Fibroblast of lung (primary cell): ENCODE measurements around the gene LCN15. TPM values are rescaled to one million over a fixed set of nuclear protein-coding genes. Genes with fewer than 3 reads are reported as not detected.

Source experiments
- DNase-seq, 2 donors: peaks; one replicate each; pipeline versions ENCODE4 v3.0.0 to v3.0.0-alpha.2; 2010; ENCODE audit warnings: low read depth in 2 of 2
- H2AFZ ChIP-seq: 2 replicates; pipeline ENCODE4 v1.5.1; 2012; ENCODE audit warnings: low read length, control low read depth, inconsistent platforms
- H3K27ac ChIP-seq: 2 replicates; pipeline ENCODE4 v1.5.1; 2011; ENCODE audit warnings: low read length, control low read depth; ENCODE audit not compliant: insufficient read depth
- H3K27me3 ChIP-seq: 2 replicates; pipeline ENCODE4 v1.5.1; 2011; ENCODE audit warnings: mild to moderate bottlenecking, low read length; ENCODE audit not compliant: control insufficient read depth, insufficient read depth
- H3K36me3 ChIP-seq: 2 replicates; pipeline ENCODE4 v1.5.1; 2011; ENCODE audit warnings: low read length; ENCODE audit not compliant: control insufficient read depth, insufficient read depth
- H3K4me1 ChIP-seq: 2 replicates; pipeline ENCODE4 v1.5.1; 2011; ENCODE audit warnings: low read length; ENCODE audit not compliant: control insufficient read depth, insufficient read depth; ENCODE audit errors: extremely low read depth
- H3K4me2 ChIP-seq: 2 replicates; pipeline ENCODE4 v1.5.1; 2011; ENCODE audit warnings: low read length, control low read depth; ENCODE audit not compliant: insufficient read depth; ENCODE audit errors: extremely low read depth
- H3K4me3 ChIP-seq, 4 experiments: fragments of 200-600 bp in 1 of 4; sonication (generic) in 1 of 4; replicated peaks in 1 of 4; 2 replicates each; pipeline ENCODE4 v1.5.1; 2011 to 2016; ENCODE audit warnings: low read length in 4 of 4, low read depth in 3 of 4, mild to moderate bottlenecking in 3 of 4, control low read depth in 2 of 4, inconsistent platforms in 1 of 4, mixed read lengths in 1 of 4; ENCODE audit not compliant: insufficient read depth in 1 of 4; ENCODE audit errors: control extremely low read depth in 1 of 4
- H3K79me2 ChIP-seq: 2 replicates; pipeline ENCODE4 v1.5.1; 2012; ENCODE audit warnings: mild to moderate bottlenecking, low read length, inconsistent platforms; ENCODE audit not compliant: control insufficient read depth, insufficient read depth
- H3K9ac ChIP-seq: 2 replicates; pipeline ENCODE4 v1.5.1; 2011; ENCODE audit warnings: mild to moderate bottlenecking, low read length, control low read depth; ENCODE audit not compliant: insufficient read depth
- H3K9me3 ChIP-seq: 2 replicates; pipeline ENCODE4 v1.5.1; 2012; ENCODE audit warnings: low read depth, low read length; ENCODE audit not compliant: control insufficient read depth, insufficient read depth
- H4K20me1 ChIP-seq: 2 replicates; pipeline ENCODE4 v1.5.1; 2011; ENCODE audit warnings: low read length; ENCODE audit not compliant: control insufficient read depth, insufficient read depth; ENCODE audit errors: extremely low read depth
- EZH2 ChIP-seq: IDR thresholded peaks from 2 replicates; pipeline ENCODE4 v1.5.1; 2012; ENCODE audit warnings: low read length, control low read depth, mild to moderate bottlenecking; ENCODE audit errors: missing control alignments
- polyA plus RNA-seq, 2 donors: library from polyadenylated mRNA; depleted of rRNA in 1 of 2; stranded (reverse) in 1 of 2; unstranded in 1 of 2; fragments of >200 nt; gene quantifications; 2 replicates each; pipeline ENCODE4 v1.2.1, GENCODE V29; 2011 to 2012; ENCODE audit warnings: missing spikeins in 1 of 2
- total RNA-seq: library from RNA; depleted of rRNA; stranded (reverse); fragments of >200 nt; gene quantifications from 2 replicates; pipeline ENCODE4 v1.2.1, GENCODE V29; 2014
- TF ChIP-seq, protein P1 (sequence below), 2 donors: IDR thresholded peaks in 1 of 2; conservative IDR thresholded peaks in 1 of 2; 1 replicate in 1 of 2; 2 replicates in 1 of 2; pipeline ENCODE4 v1.5.1; 2011 to 2012; ENCODE audit warnings: low read length in 2 of 2, control low read depth in 1 of 2, inconsistent platforms in 1 of 2, low read depth in 1 of 2, mild to moderate bottlenecking in 1 of 2

LCN15 gene
- total and polyA plus RNA-seq, 2 donors (not counting 1 experiment from before 2014, with no cell fraction given) = not detected

DNA sequence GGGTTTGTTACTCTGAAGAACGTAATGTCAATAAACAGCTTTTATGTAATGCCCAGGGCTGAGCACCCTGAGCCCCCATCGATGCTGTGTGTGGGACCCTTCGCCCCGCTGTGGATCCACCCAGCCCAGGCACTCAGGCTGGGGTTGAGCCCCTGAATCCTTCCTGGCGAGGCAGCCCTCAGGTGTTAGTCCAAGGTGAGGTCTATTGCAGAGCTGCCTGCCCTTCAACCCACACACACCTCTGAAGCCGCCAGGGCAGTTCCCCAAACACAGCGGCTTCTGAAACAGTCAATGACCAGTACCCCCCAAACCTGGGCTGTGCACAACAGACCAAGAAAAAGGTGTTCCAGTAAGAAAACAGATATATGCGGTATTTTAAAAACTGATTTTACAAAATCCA, 40.3 kb downstream of the LCN15 start:
- no peak for DNase-seq
- peaks cover 26% of the 10 kb centered on the region for H3K36me3 ChIP-seq
- no peak overlapping the region for H3K4me2 ChIP-seq
- H3K4me1 ChIP-seq = peaks cover 16% of the 10 kb centered on the region
- H3K79me2 ChIP-seq = peaks cover 30% of the 10 kb centered on the region
- no peak overlapping the region for H3K4me3 ChIP-seq
- no peak for TF ChIP-seq EZH2
- H2AFZ ChIP-seq = no peak overlapping the region
- no peaks in the 10 kb centered on the region for H3K9me3 ChIP-seq
- no peak overlapping the region for H3K27ac ChIP-seq
- no peaks in the 10 kb centered on the region for H4K20me1 ChIP-seq
- H3K9ac ChIP-seq = no peak overlapping the region
- no peaks in the 10 kb centered on the region for H3K27me3 ChIP-seq

DNA sequence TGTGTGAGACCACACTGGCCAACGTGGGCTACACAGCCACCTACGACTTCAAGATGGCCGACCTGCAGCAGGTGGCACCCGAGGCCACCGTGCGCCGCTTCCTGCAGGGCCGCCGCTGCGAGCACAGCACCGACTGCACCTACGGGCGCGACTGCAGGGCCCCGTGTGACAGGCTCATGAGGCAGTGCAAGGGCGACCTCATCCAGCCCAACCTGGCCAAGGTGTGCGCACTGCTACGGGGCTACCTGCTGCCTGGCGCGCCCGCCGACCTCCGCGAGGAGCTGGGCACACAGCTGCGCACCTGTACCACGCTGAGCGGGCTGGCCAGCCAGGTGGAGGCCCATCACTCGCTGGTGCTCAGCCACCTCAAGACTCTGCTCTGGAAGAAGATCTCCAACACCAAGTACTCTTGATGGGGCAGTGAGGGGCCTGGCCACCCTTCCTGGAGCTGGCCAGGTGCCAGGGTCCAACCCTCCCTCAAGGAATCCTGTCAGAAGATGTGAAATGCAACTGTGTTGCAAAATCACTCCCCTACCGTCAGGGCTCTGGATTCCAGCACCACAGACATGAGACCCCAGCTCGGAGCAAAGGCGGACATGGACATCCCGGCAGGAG, 40.8 kb downstream of the LCN15 start:
- no peak overlapping the region for H3K4me3 ChIP-seq
- H3K4me1 ChIP-seq = peaks cover 16% of the 10 kb centered on the region
- H4K20me1 ChIP-seq = no peaks in the 10 kb centered on the region
- no peak overlapping the region for H3K4me2 ChIP-seq
- peaks cover 26% of the 10 kb centered on the region for H3K36me3 ChIP-seq
- no peak for TF ChIP-seq EZH2
- TF ChIP-seq, protein P1, sequence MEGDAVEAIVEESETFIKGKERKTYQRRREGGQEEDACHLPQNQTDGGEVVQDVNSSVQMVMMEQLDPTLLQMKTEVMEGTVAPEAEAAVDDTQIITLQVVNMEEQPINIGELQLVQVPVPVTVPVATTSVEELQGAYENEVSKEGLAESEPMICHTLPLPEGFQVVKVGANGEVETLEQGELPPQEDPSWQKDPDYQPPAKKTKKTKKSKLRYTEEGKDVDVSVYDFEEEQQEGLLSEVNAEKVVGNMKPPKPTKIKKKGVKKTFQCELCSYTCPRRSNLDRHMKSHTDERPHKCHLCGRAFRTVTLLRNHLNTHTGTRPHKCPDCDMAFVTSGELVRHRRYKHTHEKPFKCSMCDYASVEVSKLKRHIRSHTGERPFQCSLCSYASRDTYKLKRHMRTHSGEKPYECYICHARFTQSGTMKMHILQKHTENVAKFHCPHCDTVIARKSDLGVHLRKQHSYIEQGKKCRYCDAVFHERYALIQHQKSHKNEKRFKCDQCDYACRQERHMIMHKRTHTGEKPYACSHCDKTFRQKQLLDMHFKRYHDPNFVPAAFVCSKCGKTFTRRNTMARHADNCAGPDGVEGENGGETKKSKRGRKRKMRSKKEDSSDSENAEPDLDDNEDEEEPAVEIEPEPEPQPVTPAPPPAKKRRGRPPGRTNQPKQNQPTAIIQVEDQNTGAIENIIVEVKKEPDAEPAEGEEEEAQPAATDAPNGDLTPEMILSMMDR (conservative IDR thresholded peaks at IDR 0.05 in 1 of 2, IDR thresholded peaks at IDR 0.05 in 1 of 2; ENCODE audit: low read depth in 1 of 2, low read length in 2 of 2) = no peak
- no peak for DNase-seq
- no peak overlapping the region for H3K27ac ChIP-seq
- H3K79me2 ChIP-seq = peaks cover 30% of the 10 kb centered on the region
- H2AFZ ChIP-seq = no peak overlapping the region
- no peaks in the 10 kb centered on the region for H3K27me3 ChIP-seq
- no peaks in the 10 kb centered on the region for H3K9me3 ChIP-seq
- H3K9ac ChIP-seq = no peak overlapping the region

DNA sequence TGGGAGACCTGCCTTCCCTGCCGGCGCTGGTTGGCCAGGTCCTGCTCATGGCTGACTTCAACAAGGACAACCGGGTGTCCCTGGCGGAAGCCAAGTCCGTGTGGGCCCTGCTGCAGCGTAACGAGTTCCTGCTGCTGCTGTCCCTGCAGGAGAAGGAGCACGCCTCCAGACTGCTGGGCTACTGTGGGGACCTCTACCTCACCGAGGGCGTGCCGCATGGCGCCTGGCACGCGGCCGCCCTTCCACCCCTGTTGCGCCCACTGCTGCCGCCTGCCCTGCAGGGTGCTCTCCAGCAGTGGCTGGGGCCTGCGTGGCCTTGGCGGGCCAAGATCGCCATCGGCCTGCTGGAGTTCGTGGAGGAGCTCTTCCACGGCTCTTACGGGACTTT, 41.4 kb downstream of the LCN15 start:
- peaks cover 16% of the 10 kb centered on the region for H3K4me1 ChIP-seq
- peaks cover 30% of the 10 kb centered on the region for H3K79me2 ChIP-seq
- no peak overlapping the region for H3K4me2 ChIP-seq
- DNase-seq = no peak
- H3K27me3 ChIP-seq = no peaks in the 10 kb centered on the region
- no peak overlapping the region for H2AFZ ChIP-seq
- no peak overlapping the region for H3K4me3 ChIP-seq
- TF ChIP-seq, protein P1 (conservative IDR thresholded peaks at IDR 0.05 in 1 of 2, IDR thresholded peaks at IDR 0.05 in 1 of 2; ENCODE audit: low read depth in 1 of 2, low read length in 2 of 2) = no peak
- no peak for TF ChIP-seq EZH2
- H3K9me3 ChIP-seq = no peaks in the 10 kb centered on the region
- H3K9ac ChIP-seq = no peak overlapping the region
- no peaks in the 10 kb centered on the region for H4K20me1 ChIP-seq
- no peak overlapping the region for H3K27ac ChIP-seq
- peaks cover 26% of the 10 kb centered on the region for H3K36me3 ChIP-seq
